ENCODE measurements around the gene MTFR1L.

MTFR1L gene

DNA sequence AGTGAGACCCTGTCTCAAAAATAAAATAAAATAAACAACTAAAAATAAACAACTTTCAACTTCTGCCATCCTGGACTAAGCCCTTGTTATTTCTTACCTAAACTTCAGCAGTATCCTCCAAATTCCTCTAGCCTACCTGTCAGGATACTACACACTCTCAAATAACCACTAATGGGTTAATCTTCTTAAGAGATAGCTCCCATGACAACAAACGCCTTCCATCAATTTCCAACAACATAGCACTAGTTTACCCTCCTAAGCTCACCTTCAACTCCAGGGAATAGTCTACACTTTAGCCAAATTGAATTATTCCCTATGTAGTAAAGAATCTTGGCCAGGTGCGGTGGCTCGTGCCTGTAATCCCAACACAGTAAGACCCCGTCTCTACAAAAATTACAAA is 28.2 kb downstream of the MTFR1L start:
- Histone ChIP-seq H3K9ac (ENCODE audit: low read length) (no peak overlapping the region), H3K4me3 (ENCODE audit: low read length) (no peak overlapping the region), H3K27ac (ENCODE audit: low read depth, low read length) (no peak overlapping the region), H3K4me1 (ENCODE audit: control insufficient read depth, insufficient read depth, low read length) (no peaks in the 10 kb centered on the region), H3K27me3 (ENCODE audit: control insufficient read depth, insufficient read depth, low read length) (no peaks in the 10 kb centered on the region), H3K36me3 (ENCODE audit: control insufficient read depth, insufficient read depth, low read length) (no peaks in the 10 kb centered on the region)

DNA sequence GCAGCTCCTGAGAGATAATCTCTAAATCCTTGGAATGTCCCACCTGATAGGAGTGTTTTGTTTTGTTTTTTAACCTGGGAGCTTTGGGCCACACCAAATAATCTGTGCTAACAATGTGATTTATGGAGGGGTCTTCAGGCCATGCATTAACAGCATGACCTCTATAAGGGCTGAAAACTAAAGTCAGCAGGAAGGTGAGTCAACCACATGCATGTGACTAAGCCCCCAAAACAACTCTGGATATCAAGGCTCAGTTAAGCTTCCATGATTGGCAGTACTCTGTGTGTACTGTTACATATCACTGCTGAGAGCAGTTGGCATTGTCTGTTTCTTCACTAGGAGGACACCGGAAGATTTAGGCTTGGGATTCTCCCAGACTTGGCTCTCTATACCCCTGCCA is 28.8 kb downstream of the MTFR1L start:
- no peaks in the 10 kb centered on the region for H3K27me3 ChIP-seq (ENCODE audit: control insufficient read depth, insufficient read depth, low read length)
- no peaks in the 10 kb centered on the region for H3K4me1 ChIP-seq (ENCODE audit: control insufficient read depth, insufficient read depth, low read length)
- H3K9ac ChIP-seq (ENCODE audit: low read length), result no peak overlapping the region
- H3K27ac ChIP-seq (ENCODE audit: low read depth, low read length), result no peak overlapping the region
- no peaks in the 10 kb centered on the region for H3K36me3 ChIP-seq (ENCODE audit: control insufficient read depth, insufficient read depth, low read length)
- H3K4me3 ChIP-seq (ENCODE audit: low read length), result no peak overlapping the region

DNA sequence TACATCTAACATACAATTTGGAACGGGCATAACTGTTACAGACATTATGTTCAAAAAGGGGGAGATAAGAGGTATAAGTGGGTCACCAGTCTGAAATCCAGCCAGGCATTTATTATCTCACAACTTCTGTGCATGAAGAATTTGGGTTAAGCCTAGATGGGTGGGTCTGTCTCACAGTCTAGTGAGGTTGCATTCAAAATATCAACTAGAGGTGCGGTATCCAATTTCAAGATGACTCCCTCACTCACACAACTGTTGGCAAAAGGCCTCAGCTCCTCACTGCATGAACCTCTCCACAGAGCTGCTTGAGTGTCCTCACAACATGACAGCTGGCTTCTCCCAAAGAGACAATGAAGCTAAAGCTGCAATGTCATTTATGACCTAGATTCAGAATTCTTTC is 34.8 kb downstream of the MTFR1L start:
- H3K27me3 ChIP-seq (ENCODE audit: control insufficient read depth, insufficient read depth, low read length), result no peaks in the 10 kb centered on the region
- H3K27ac ChIP-seq (ENCODE audit: low read depth, low read length), result no peak overlapping the region
- no peaks in the 10 kb centered on the region for H3K36me3 ChIP-seq (ENCODE audit: control insufficient read depth, insufficient read depth, low read length)
- no peak overlapping the region for H3K9ac ChIP-seq (ENCODE audit: low read length)
- peaks cover 7% of the 10 kb centered on the region for H3K4me1 ChIP-seq (ENCODE audit: control insufficient read depth, insufficient read depth, low read length)
- H3K4me3 ChIP-seq (ENCODE audit: low read length), result no peak overlapping the region

DNA sequence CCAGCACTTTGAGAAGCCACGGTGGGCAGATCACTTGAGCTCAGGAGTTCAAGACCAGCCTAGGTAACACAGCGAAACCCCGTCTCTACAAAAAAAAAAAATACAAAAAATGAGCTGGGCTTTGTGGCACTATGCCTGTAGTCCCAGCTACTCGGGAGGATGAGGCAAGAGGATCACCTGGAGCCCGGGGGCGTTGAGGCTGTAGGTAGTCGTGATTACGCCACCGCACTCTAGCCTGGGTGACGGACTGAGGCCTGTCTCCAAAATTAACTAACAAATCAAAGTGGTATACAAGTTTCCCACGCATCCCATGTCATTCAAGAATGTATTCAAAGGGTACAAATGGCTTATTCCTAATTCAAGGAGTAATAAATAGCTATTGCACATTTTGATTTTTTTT is 37.1 kb downstream of the MTFR1L start:
- H3K27ac ChIP-seq (ENCODE audit: low read depth, low read length), result no peak overlapping the region
- no peak overlapping the region for H3K4me3 ChIP-seq (ENCODE audit: low read length)
- H3K36me3 ChIP-seq (ENCODE audit: control insufficient read depth, insufficient read depth, low read length), result no peaks in the 10 kb centered on the region
- H3K9ac ChIP-seq (ENCODE audit: low read length), result no peak overlapping the region
- H3K4me1 ChIP-seq (ENCODE audit: control insufficient read depth, insufficient read depth, low read length), result peaks cover 7% of the 10 kb centered on the region
- no peaks in the 10 kb centered on the region for H3K27me3 ChIP-seq (ENCODE audit: control insufficient read depth, insufficient read depth, low read length)

DNA sequence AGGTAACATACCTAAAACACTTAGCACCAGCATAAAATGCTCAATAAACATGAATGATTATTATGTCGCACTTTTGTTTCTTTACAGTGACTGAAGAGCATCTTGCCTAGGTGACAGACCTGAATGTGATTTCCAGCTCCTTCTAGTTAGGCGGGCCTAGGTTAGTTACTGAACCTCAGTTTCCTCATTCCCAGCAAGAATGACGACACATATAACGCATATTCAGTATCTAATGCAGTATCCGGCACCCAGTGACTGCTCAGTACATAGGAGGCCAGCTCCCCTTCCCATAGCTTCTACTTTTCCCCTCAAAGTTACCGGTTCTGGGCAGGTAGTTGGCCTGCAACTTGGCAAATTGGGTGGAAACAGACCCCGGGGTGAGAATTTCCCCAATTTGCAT is 38.7 kb downstream of the MTFR1L start:
- no peak overlapping the region for H3K9ac ChIP-seq (ENCODE audit: low read length)
- no peaks in the 10 kb centered on the region for H3K27me3 ChIP-seq (ENCODE audit: control insufficient read depth, insufficient read depth, low read length)
- peaks cover 7% of the 10 kb centered on the region for H3K4me1 ChIP-seq (ENCODE audit: control insufficient read depth, insufficient read depth, low read length)
- no peaks in the 10 kb centered on the region for H3K36me3 ChIP-seq (ENCODE audit: control insufficient read depth, insufficient read depth, low read length)
- peak overlapping the region; percentile 72 for H3K4me3 ChIP-seq (ENCODE audit: low read length)
- H3K27ac ChIP-seq (ENCODE audit: low read depth, low read length), result no peak overlapping the region

DNA sequence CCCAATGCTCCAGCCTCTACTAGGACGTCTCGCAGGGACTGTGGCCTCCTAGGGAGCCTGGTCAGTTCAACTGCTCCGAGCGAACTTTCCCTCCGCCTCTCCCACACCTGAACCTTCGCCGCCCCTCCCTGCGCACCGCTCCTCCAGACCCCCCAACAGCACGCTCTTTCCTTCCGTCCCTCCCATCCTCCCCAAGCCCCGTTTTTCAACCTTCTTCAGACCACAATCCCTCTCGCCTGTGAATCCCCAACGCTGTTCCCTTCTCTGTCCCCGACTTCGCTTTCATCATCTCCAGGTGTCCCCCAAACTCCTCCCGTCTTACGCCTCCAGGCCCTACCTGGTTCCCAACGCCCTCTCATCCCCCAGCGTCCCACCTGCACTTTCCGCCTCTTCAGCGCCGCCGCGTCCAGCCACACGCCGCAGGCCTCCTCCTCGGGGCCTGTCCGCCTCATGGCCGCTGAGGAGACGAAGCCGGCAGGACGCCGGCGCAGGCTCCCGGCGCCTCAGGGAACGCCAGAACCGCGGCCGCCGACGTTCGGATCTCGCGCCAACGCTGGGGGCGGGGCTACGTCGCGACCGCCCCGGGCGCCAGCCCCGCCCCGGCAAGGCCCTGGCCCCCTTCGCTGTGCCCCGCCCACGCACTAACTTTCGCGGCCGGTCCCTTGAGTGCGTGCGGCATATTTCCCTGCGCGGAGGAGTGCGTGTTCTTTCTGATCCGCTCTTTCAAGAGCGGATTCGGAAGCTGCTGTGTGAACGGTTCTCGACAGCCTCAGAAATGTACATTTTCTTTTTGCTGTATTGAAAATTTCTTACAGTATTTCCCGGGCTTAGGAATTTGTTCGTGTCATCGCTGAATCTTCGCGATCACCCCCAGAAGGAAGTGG is 39.4 kb downstream of the MTFR1L start, which contains the start of gene AUNIP:
AUNIP (minus strand) TSS at position 552 of the 884 bp plus-strand sequence; CDS start at position 452, 100 bp downstream.
- peaks cover 7% of the 10 kb centered on the region for H3K4me1 ChIP-seq (ENCODE audit: control insufficient read depth, insufficient read depth, low read length)
- H3K4me3 ChIP-seq (ENCODE audit: low read length), result peak within 1 kb of the TSS; percentile 72
- peak within 1 kb of the TSS; percentile 66 for H3K9ac ChIP-seq (ENCODE audit: low read length)
- H3K27me3 ChIP-seq (ENCODE audit: control insufficient read depth, insufficient read depth, low read length), result no peaks in the 10 kb centered on the region
- H3K36me3 ChIP-seq (ENCODE audit: control insufficient read depth, insufficient read depth, low read length), result no peaks in the 10 kb centered on the region
- H3K27ac ChIP-seq (ENCODE audit: low read depth, low read length), result peak within 1 kb of the TSS; percentile 78

DNA sequence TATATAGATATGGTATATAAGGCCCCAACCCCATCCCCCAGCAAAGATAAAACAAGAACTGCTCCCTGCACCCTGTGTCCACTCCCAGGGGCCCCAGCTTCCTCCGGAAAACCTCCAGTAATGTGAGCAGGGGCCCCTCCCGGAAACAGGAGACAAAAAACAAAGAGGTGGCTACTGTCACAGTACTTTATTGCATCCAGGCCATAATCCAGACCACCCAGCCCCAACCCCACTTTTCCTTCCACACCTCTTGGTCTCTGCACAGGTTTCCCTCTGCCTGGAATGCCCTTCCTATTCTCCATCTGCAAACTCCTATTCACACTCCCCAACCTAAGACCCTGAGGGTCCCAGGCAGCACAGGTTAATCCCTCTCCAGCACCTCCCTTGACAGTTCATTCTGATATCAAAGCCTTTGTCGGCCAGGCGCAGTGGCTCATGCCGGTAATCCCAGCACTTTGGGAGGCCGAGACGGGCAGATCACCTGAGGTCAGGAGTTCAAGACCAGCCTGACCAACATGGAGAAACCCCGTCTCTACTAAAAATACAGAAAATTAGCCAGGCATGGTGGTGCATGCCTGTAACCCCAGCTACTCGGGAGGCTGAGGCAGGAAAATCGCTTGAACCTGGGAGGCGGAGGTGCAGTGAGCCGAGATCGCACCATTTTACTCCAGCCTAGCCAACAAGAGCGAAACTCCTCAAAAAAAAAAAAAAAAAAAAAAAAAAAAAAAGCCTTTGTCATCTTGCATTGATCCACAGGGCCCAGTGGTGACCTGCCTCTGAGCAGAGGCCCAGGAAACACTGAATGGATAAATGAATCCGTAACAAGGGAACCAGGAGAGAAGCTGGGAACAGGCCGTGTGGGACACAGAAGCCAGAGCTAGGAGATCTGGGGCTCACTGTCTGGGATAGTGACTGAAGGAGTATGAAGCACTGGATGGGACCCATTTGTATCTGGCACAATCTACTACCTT is 41.8 kb downstream of the MTFR1L start:
- Histone ChIP-seq H3K4me3 (ENCODE audit: low read length) (no peak overlapping the region), H3K4me1 (ENCODE audit: control insufficient read depth, insufficient read depth, low read length) (peaks cover 7% of the 10 kb centered on the region), H3K9ac (ENCODE audit: low read length) (no peak overlapping the region), H3K27ac (ENCODE audit: low read depth, low read length) (no peak overlapping the region), H3K36me3 (ENCODE audit: control insufficient read depth, insufficient read depth, low read length) (no peaks in the 10 kb centered on the region), H3K27me3 (ENCODE audit: control insufficient read depth, insufficient read depth, low read length) (no peaks in the 10 kb centered on the region)

DNA sequence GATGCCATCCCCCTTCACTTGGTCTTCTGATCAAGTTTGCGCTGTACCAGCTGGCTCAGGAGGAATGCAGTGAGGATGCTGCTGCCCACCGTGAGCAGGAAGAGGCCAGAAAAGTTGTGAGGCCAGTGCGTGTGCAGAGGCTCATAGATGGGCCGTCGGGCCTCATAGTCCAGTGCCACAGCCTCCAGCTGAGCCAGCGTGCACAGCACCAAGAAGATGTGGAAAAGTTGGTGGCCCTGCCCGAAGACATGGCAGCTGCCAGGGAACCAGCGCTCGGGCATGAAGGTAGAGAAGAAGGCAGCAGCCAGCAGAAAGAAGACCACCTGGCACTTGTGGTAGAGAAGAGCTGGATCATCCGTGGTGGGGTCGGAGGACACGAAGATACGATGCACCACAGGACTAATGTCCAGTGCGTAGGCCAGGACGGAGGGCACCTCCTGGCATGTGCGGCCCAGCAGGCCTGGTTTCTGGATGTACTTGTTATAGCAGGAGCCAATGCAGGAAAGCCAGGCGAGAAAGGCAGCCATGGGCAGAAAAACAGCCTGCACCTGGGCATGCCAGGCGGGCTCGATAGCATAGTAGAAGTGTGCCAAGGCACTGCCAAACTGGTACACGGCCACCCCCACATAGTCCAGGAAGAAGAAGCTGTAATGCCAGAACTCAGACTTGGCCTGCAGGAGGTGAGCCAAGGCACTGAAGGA is 43.2 kb downstream of the MTFR1L start:
- Histone ChIP-seq H3K4me3 (ENCODE audit: low read length) (no peak overlapping the region), H3K27me3 (ENCODE audit: control insufficient read depth, insufficient read depth, low read length) (no peaks in the 10 kb centered on the region), H3K36me3 (ENCODE audit: control insufficient read depth, insufficient read depth, low read length) (no peaks in the 10 kb centered on the region), H3K9ac (ENCODE audit: low read length) (no peak overlapping the region), H3K27ac (ENCODE audit: low read depth, low read length) (no peak overlapping the region), H3K4me1 (ENCODE audit: control insufficient read depth, insufficient read depth, low read length) (peaks cover 7% of the 10 kb centered on the region)

DNA sequence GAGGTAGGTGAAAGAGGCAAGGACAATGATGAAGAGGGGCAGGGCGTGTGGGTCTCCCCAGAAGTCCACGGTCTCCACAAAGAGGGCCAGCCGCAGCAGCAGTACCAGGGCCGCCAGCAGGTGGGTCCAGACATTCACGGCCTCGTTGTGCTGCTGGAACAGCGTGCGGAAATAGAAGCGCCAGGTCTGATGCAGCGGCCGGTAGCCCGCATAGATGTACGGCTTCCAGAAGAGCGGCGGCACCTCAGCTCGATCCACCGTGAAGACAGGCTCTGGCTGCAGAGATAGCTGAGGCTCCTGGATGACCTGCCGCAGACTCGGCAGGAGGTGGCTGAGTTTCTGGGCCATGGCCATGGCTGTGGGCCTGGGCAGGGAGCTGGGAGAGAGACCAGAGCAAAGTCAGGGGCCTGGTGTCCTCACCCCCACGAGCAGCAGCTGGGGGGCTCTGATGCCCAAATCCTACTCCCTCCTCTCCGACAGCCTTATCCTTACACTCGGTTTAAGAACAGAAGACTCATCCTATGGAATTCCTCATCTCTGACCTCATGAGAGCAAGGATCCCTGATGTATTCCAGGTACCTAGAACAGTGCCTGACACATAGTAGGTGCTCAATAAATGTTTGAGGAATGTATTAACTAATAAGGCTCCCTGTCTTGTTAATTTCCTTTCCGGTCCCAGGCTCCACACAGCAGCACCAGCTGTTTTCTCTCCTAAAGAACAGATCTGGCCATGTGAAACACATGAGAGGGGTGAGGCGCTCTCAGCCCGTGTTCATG is 43.9 kb downstream of the MTFR1L start:
- Histone ChIP-seq H3K4me3 (ENCODE audit: low read length) (no peak overlapping the region), H3K36me3 (ENCODE audit: control insufficient read depth, insufficient read depth, low read length) (no peaks in the 10 kb centered on the region), H3K27ac (ENCODE audit: low read depth, low read length) (no peak overlapping the region), H3K9ac (ENCODE audit: low read length) (no peak overlapping the region), H3K4me1 (ENCODE audit: control insufficient read depth, insufficient read depth, low read length) (peaks cover 5% of the 10 kb centered on the region), H3K27me3 (ENCODE audit: control insufficient read depth, insufficient read depth, low read length) (no peaks in the 10 kb centered on the region)

DNA sequence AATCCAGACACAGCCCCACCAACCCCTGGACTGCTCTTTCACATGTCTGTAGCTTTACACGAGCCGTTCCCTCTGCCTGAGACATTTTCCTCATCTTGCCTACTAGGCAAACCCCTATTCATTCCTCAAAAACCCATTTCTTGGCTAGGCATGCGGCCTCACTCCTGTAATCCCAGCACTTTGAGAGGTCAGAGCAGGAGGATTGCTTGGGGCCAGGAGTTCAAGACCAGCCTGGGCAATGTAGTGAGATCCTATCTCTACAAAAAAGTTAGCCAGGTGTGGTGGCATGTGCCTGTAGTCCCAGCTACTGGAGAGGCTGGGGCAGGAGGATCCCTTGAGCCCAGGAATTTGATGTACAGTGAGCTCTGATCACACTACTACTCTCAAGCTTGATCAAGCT is 44.7 kb downstream of the MTFR1L start:
- Histone ChIP-seq H3K27me3 (ENCODE audit: control insufficient read depth, insufficient read depth, low read length) (no peaks in the 10 kb centered on the region), H3K4me3 (ENCODE audit: low read length) (no peak overlapping the region), H3K27ac (ENCODE audit: low read depth, low read length) (no peak overlapping the region), H3K4me1 (ENCODE audit: control insufficient read depth, insufficient read depth, low read length) (no peaks in the 10 kb centered on the region), H3K36me3 (ENCODE audit: control insufficient read depth, insufficient read depth, low read length) (no peaks in the 10 kb centered on the region), H3K9ac (ENCODE audit: low read length) (no peak overlapping the region)

DNA sequence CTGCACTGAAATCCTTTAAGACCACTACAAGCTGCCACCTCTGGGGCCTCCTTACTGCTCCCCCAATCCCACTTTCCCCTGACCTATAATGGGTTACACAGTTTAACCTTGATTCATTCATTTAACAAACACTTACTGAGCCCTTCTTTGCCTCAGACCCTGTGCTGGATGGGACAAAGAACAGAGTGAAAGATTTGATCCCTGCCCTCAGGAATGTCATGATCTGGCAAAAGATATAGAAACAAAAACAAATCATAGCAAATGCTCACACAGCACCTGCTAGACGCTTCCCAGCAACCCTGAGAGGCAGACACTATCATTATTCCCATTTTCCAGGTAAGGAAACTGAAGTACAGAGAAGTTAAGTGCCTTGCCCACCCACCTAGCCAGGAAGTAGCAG is 46.5 kb downstream of the MTFR1L start:
- Histone ChIP-seq H3K27me3 (ENCODE audit: control insufficient read depth, insufficient read depth, low read length) (no peaks in the 10 kb centered on the region), H3K36me3 (ENCODE audit: control insufficient read depth, insufficient read depth, low read length) (no peaks in the 10 kb centered on the region), H3K27ac (ENCODE audit: low read depth, low read length) (no peak overlapping the region), H3K4me1 (ENCODE audit: control insufficient read depth, insufficient read depth, low read length) (no peaks in the 10 kb centered on the region), H3K4me3 (ENCODE audit: low read length) (no peak overlapping the region), H3K9ac (ENCODE audit: low read length) (no peak overlapping the region)

Measured in rectal smooth muscle tissue (tissue), 1 donor.